Measurements from ENCODE around the gene YBX3. TPM values are rescaled to one million over a fixed set of nuclear protein-coding genes. Genes with fewer than 3 reads are reported as not detected.

The YBX3 gene
- total RNA-seq, 4 donors from 2014 or later = 230 to 374 (median 244) TPM

DNA sequence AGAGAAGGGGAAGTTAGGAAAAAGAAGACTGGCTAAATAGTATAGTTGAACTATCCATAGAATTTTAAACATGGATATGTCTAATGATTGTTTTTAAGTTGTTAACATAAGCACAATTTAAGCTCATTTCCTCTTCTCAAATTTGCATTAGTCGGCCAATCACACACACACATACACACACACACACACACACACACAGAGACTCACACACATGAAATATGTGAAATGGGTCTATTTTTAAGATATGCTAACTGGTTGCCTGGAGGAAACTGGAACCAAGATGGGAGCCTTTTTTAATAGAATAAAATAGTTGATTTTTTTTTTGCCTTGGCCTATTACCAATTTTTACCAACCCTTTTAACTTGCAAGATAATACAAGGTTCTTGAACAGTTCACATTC is 25.3 kb downstream of the YBX3 start:
- no peak for TF ChIP-seq CTCF (IDR thresholded peaks at IDR 0.05; ENCODE audit: low read depth)

DNA sequence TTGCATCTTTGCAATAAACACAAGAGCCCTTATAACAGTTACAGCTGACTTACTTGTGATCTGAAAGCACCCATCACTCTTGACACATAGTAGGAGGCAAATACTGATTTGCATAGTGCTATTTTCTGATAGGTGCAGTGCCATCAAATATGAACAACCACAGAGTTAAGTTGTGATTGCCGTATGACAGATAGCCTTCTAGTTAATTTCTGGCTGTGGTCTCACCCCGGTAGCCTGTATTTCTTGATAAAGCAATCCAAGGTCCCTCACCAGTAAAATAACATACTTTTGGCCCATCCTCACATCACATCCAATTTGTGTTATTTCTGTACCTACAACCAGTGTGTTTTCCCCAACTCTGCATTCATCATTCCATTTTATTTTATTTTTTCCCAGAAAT is 26.0 kb downstream of the YBX3 start:
- TF ChIP-seq CTCF (IDR thresholded peaks at IDR 0.05; ENCODE audit: low read depth) = no peak

DNA sequence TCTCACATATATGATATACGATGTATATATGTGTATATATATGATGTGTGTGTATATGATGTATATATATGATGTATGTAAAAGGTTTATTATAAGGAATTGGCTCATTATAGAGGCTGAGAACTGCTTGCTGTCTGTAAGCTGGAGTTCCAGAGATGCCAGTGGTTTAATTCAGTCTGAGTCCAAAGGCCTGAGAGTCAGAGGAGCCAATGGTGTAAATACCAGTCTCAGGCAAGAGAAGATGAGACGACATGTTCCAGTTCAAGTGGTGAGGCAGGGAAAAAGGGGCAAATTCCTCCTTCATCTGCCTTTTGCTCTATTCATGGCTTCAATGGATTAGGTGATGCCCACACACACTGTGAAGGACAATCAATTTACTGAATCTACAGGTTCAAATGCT is 32.2 kb downstream of the YBX3 start:
- no peak for TF ChIP-seq CTCF (IDR thresholded peaks at IDR 0.05; ENCODE audit: low read depth)

DNA sequence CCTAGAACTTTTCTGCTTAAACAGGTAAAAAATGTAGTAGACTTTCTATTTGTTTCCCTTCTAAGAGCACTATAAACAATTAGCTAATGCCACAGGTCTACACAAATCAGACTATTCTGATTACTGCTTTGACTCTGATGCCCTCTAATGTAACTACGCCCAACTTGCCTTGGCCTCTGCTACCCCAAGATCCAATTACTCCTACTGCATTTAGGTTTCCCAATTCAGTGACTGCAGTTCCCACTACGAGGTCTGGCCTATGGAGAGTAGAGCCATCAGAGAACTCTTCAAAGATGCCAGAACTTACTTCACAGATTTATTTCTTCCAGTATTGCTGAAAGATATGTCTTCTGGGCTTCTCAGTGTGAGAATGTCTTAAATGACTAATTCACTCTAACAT is 34.0 kb downstream of the YBX3 start:
- TF ChIP-seq CTCF (IDR thresholded peaks at IDR 0.05; ENCODE audit: low read depth) = no peak

DNA sequence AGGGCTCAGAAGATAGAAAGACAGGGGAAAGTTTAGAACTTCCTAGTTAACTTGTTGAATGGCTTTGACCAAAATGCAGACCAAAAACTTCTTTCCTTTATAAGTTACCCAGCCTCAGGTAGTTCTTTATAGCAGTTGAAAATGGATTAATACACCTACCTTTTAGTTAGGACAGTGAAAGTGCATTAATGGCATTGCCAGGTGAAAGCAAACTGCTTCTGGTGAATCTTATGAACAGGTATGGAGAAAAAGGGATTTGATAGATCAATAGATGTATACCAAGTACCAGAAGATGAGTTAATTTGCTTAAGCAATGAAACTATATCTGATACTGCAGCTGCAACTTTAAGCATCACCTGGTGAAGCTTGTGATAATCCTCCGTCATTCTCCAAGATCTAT is 35.1 kb downstream of the YBX3 start:
- no peak for TF ChIP-seq CTCF (IDR thresholded peaks at IDR 0.05; ENCODE audit: low read depth)

DNA sequence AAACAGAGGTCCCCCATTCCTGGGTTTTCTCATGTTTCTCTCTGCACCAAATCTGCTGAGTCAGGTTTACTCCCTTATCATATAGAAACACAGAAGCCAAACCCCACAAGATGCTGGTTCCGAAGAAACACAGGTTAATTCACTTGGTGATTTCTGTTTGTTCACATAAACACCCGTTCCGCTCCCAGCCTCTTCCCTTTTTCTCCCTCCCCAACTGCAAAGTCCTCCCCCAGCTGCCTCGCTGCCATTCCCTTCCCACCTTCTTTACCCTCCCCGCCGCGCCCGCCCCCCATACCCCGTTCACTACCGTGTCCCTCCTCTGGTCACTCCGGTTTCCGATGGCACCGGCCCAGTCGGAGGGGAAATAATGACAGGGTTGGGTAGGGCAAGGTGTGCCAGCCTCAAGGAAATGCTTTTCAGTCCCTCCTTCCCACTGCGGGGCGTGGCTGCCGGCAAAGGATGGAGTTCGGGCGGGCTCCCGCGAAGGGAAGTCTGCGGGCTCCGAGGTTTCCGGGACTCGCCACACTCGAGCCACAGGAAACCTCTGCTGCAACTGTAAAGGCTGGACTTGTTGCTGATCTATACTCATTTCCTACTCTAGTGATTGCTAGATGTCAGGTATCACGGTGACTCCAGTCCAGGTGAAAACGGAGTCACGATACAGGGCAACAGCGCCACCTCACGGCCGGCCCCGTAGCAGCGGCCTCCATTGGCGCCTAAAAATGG is 49.3 kb downstream of the YBX3 start, which contains the start of gene STYK1:
Gene STYK1, minus strand, starts transcription at position 394 of the 726 bp plus-strand sequence. CDS start 39,434 bp downstream, outside the sequence.
- no peak for TF ChIP-seq CTCF (IDR thresholded peaks at IDR 0.05; ENCODE audit: low read depth)

DNA sequence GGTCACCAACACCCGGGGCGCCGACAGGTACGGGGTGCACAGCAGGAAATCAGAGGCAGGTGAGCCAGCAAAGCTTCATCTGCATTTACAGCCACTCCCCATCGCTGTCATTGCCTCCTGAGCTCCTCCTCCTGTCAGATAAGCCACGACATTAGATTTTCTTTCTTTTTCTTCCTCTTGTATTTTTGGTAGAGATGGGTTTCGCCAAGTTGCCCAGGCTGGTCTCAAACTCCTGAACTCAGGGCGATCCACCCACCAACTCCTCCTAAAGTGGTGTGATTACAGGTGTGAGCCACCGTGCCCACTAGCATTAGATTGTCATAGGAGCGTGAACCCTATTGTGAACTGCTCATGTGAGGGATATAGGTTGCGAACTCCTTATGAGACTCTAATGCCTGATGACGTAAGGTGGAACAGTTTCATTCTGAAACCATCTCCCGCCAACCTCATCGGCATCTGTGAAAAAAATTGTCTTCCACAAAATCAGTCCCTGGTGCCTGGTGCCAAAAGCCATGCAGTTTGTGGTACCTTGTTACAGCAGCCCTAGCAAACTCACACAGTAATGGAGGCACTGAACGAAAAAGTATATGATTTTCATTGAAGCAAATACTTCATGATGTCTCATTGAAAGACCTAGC is 50.8 kb downstream of the YBX3 start:
- no peak for TF ChIP-seq CTCF (IDR thresholded peaks at IDR 0.05; ENCODE audit: low read depth)
